ENCODE data around the gene SULT4A1. TPM values are rescaled to one million over a fixed set of nuclear protein-coding genes. Genes with fewer than 3 reads are reported as not detected.

Gene SULT4A1
- total RNA-seq, 6 donors from 2014 or later, result not detected

GRCh38 chr22:43812890-43813289 lies 49.4 kb downstream of the SULT4A1 start:
- TF ChIP-seq POLR2AphosphoS5 (IDR thresholded peaks at IDR 0.05), result no peak
- TF ChIP-seq, protein P1, sequence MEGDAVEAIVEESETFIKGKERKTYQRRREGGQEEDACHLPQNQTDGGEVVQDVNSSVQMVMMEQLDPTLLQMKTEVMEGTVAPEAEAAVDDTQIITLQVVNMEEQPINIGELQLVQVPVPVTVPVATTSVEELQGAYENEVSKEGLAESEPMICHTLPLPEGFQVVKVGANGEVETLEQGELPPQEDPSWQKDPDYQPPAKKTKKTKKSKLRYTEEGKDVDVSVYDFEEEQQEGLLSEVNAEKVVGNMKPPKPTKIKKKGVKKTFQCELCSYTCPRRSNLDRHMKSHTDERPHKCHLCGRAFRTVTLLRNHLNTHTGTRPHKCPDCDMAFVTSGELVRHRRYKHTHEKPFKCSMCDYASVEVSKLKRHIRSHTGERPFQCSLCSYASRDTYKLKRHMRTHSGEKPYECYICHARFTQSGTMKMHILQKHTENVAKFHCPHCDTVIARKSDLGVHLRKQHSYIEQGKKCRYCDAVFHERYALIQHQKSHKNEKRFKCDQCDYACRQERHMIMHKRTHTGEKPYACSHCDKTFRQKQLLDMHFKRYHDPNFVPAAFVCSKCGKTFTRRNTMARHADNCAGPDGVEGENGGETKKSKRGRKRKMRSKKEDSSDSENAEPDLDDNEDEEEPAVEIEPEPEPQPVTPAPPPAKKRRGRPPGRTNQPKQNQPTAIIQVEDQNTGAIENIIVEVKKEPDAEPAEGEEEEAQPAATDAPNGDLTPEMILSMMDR (IDR thresholded peaks at IDR 0.05), result no peak
- TF ChIP-seq POLR2A (IDR thresholded peaks at IDR 0.05), result no peak
- no peak for TF ChIP-seq EP300 (IDR thresholded peaks at IDR 0.05)
- DNase-seq (no peak), ATAC-seq (ENCODE audit: low FRiP score in 2 of 2) (peak in 1 of 2 donors; percentile 3)
- Histone ChIP-seq H3K4me1 (peaks cover 8 to 22% (median 10%) of the 10 kb centered on the region in 4 donors), H3K27ac (peak overlapping the region in 3 of 4 donors; percentile 82 to 93 (median 91)), H3K36me3 (no peaks in the 10 kb centered on the region), H3K9me3 (no peaks in the 10 kb centered on the region), H3K27me3 (no peaks in the 10 kb centered on the region), H3K4me3 (peak overlapping the region; percentile 50 to 86 (median 84))
- WGBS, 2 donors, result 24% methylated on average over 6 of the region's 6 CpGs

DNA sequence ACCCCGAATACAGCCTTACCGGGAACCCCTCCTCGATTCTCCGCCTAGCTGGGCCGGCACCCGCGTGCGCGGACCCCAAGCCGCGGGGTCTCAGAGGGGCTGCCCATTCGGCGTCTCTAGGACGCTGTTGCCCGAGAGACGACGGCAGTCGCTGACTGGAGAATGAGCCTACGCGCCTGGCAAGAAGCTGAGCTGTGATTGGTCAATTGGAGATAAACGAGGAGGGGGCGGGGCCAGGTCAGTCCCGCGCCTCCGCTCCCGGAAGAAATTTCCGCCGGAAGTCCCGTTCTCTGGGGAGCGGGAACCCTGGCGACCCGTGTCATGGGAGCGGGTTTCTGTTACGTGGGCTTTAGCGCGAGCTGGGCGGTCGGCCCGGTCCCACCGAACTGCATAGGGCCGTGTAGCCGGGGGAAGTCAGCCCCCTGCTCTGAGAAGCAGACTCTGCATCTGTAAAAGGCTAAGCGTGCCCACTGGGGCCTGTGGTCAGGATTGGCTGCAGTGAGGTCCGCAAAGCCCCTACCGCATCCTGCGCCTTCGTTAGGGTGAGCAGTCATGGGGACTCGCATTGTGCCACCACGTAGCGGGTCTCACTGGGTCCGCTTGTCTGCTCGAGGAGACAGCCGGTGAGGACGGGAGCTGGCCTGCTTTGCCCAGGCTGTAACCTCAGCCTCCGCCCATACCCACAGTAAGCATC lies 50.0 kb downstream of the SULT4A1 start, which contains the start of gene EFCAB6:
TSS of gene EFCAB6 (minus strand) at position 157 of the 694 bp plus-strand sequence. CDS start 29,987 bp downstream, outside the sequence.
- TF ChIP-seq, protein P1 (IDR thresholded peaks at IDR 0.05), result no peak
- TF ChIP-seq POLR2AphosphoS5 (IDR thresholded peaks at IDR 0.05) (peak; percentile 59 to 72), EP300 (IDR thresholded peaks at IDR 0.05) (no peak), POLR2A (IDR thresholded peaks at IDR 0.05) (peak in 3 of 4 donors; percentile 32 to 75 (median 34))
- no peaks in the 10 kb centered on the region for H3K36me3 ChIP-seq

DNA sequence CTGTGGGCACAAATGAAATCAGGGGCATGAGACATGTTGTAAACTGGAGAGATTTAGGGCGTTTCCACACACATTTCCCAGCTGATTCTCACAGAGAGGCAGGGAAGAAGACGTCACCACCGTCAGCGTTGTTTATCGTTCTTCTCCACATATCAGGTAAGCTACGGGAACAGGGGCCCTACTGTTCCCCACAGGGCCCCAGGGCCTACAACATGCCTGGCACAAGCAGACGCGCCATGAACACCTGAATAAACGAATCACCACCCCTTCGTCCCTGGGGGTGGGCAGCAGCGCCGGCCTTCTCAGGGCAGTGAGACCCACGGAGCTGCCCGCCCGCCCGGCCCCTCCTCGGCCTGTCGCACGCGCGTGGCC lies 50.5 kb downstream of the SULT4A1 start:
- H3K9me3 ChIP-seq, result no peaks in the 10 kb centered on the region
- H3K4me1 ChIP-seq, result peaks cover 8 to 22% (median 10%) of the 10 kb centered on the region in 4 donors
- 0% methylated on average over 1 to 21 of the region's 21 CpGs for WGBS, 2 donors
- peak overlapping the region; percentile 79 to 93 (median 86) for H3K27ac ChIP-seq
- H3K27me3 ChIP-seq, result no peaks in the 10 kb centered on the region
- H3K4me3 ChIP-seq, result peak overlapping the region; percentile 50 to 86 (median 84)
- no peak for TF ChIP-seq POLR2AphosphoS5 (IDR thresholded peaks at IDR 0.05)
- no peak for TF ChIP-seq EP300 (IDR thresholded peaks at IDR 0.05)
- TF ChIP-seq POLR2A (IDR thresholded peaks at IDR 0.05), result no peak
- TF ChIP-seq, protein P1 (IDR thresholded peaks at IDR 0.05), result no peak
- no peaks in the 10 kb centered on the region for H3K36me3 ChIP-seq
- DNase-seq (no peak), ATAC-seq (ENCODE audit: low FRiP score in 2 of 2) (peak in 1 of 2 donors; percentile 48)

More for the DNA sequence above, 50.0 kb downstream of the SULT4A1 start, which contains the start of gene EFCAB6:
- peak within 1 kb of the TSS; percentile 50 to 86 (median 84) for H3K4me3 ChIP-seq
- WGBS, 2 donors, result 2 to 3% methylated on average over 29 to 31 of the region's 55 CpGs
- H3K9me3 ChIP-seq, result no peaks in the 10 kb centered on the region
- no peaks in the 10 kb centered on the region for H3K27me3 ChIP-seq
- H3K4me1 ChIP-seq, result peaks cover 8 to 22% (median 10%) of the 10 kb centered on the region in 4 donors
- peak; percentile 96 to 98 for ATAC-seq (ENCODE audit: low FRiP score in 2 of 2)
- peak within 1 kb of the TSS; percentile 79 to 93 (median 86) for H3K27ac ChIP-seq
- DNase-seq, result peak; percentile 91

GRCh38 chr22:43802897-43803495 lies 59.3 kb downstream of the SULT4A1 start:
- WGBS, 2 donors, result 77 to 79% methylated on average over 5 of the region's 5 CpGs

More at GRCh38 chr22:43802897-43803495, 59.3 kb downstream of the SULT4A1 start:
- Histone ChIP-seq H3K27ac (no peak overlapping the region), H3K4me3 (no peak overlapping the region), H3K27me3 (no peaks in the 10 kb centered on the region), H3K4me1 (no peaks in the 10 kb centered on the region), H3K9me3 (peaks cover 4 to 10% (median 9%) of the 10 kb centered on the region in 4 donors), H3K36me3 (no peaks in the 10 kb centered on the region)
- TF ChIP-seq EP300 (IDR thresholded peaks at IDR 0.05), result no peak
- TF ChIP-seq POLR2A (IDR thresholded peaks at IDR 0.05), result no peak
- no peak for TF ChIP-seq POLR2AphosphoS5 (IDR thresholded peaks at IDR 0.05)
- TF ChIP-seq, protein P1 (IDR thresholded peaks at IDR 0.05), result no peak
- DNase-seq (no peak), ATAC-seq (ENCODE audit: low FRiP score in 2 of 2) (no peak)
